MM.1S (cell line): ENCODE measurements around the gene SCLY.

Experiments used
- DNase-seq: peaks from one replicate; pipeline ENCODE4 v3.0.0-alpha.2; 2015
- H2AFZ ChIP-seq: fragments of 300-600 bp; sonication (generic); 2 replicates; pipeline ENCODE4 v1.6.0; 2016; ENCODE audit warnings: antibody characterized with exemption, low read length
- H3F3A ChIP-seq: fragments of 300-600 bp; sonication (generic); 2 replicates; pipeline ENCODE4 v1.6.1; 2016; ENCODE audit warnings: mild to moderate bottlenecking, antibody characterized with exemption, low read length, moderate library complexity, mixed read lengths; ENCODE audit not compliant: insufficient read depth
- H3K27ac ChIP-seq: fragments of 300-600 bp; sonication (generic); 2 replicates; pipeline ENCODE4 v1.5.1; 2016; ENCODE audit warnings: mild to moderate bottlenecking, low read length
- H3K27me3 ChIP-seq: fragments of 300-600 bp; sonication (generic); replicated peaks from 2 replicates; pipeline ENCODE4 v1.6.0; 2016; ENCODE audit warnings: low read length; ENCODE audit not compliant: insufficient read depth
- H3K36me3 ChIP-seq: fragments of 300-600 bp; sonication (generic); replicated peaks from 2 replicates; pipeline ENCODE4 v1.6.1; 2016; ENCODE audit warnings: mild to moderate bottlenecking, low read length, mixed read lengths; ENCODE audit not compliant: insufficient read depth
- H3K4me1 ChIP-seq: fragments of 300-600 bp; sonication (generic); 2 replicates; pipeline ENCODE4 v1.6.1; 2016; ENCODE audit warnings: low read length, mixed read lengths
- H3K4me2 ChIP-seq: fragments of 300-600 bp; sonication (generic); 2 replicates; pipeline ENCODE4 v1.6.0; 2016; ENCODE audit warnings: low read depth, low read length
- H3K4me3 ChIP-seq: fragments of 300-600 bp; sonication (generic); 2 replicates; pipeline ENCODE4 v1.5.1; 2016; ENCODE audit warnings: low read length, mixed read lengths
- H3K79me2 ChIP-seq: fragments of 300-600 bp; sonication (generic); 2 replicates; pipeline ENCODE4 v1.6.1; 2016; ENCODE audit warnings: mixed run types, low read length, mixed read lengths
- H3K9ac ChIP-seq: fragments of 300-600 bp; sonication (generic); 2 replicates; pipeline ENCODE4 v1.6.1; 2016; ENCODE audit warnings: low read length, mixed read lengths
- H3K9me2 ChIP-seq: fragments of 300-600 bp; sonication (generic); replicated peaks from 2 replicates; pipeline ENCODE4 v1.6.1; 2016; ENCODE audit warnings: mild to moderate bottlenecking, low read length, mixed read lengths; ENCODE audit not compliant: insufficient read depth
- H3K9me3 ChIP-seq: fragments of 300-600 bp; sonication (generic); replicated peaks from 2 replicates; pipeline ENCODE4 v1.6.1; 2016; ENCODE audit warnings: mild to moderate bottlenecking, low read length, mixed read lengths; ENCODE audit not compliant: insufficient read depth
- H4K20me1 ChIP-seq: fragments of 300-600 bp; sonication (generic); 2 replicates; pipeline ENCODE4 v1.6.1; 2016; ENCODE audit warnings: mild to moderate bottlenecking, low read length, moderate library complexity, mixed read lengths; ENCODE audit not compliant: insufficient read depth
- CTCF ChIP-seq: fragments of 300-600 bp; sonication (generic); IDR thresholded peaks from 2 replicates; pipeline ENCODE4 v1.5.1; 2016; ENCODE audit warnings: antibody characterized with exemption, low read length, mixed read lengths
- EZH2 ChIP-seq: fragments of 300-600 bp; sonication (generic); optimal IDR thresholded peaks from 2 replicates; pipeline ENCODE3; 2017; ENCODE audit warnings: low read depth, mild to moderate bottlenecking, antibody characterized with exemption, low read length, mixed read lengths
- EZH2phosphoT487 ChIP-seq: fragments of 300-600 bp; sonication (generic); IDR thresholded peaks from 2 replicates; pipeline ENCODE4 v1.6.1; 2018; ENCODE audit warnings: antibody characterized with exemption, low read length

The SCLY gene

GRCh38 chr2:238081561-238081960, 20.8 kb downstream of the SCLY start:
- H3K27ac ChIP-seq = no peak overlapping the region
- H3K36me3 ChIP-seq = no peaks in the 10 kb centered on the region
- H3K4me2 ChIP-seq = no peak overlapping the region
- H3K9ac ChIP-seq = no peak overlapping the region
- H4K20me1 ChIP-seq = no peaks in the 10 kb centered on the region
- H3K27me3 ChIP-seq = no peaks in the 10 kb centered on the region
- no peak for DNase-seq
- H3K4me1 ChIP-seq = no peaks in the 10 kb centered on the region
- H3F3A ChIP-seq = no peaks in the 10 kb centered on the region
- no peak overlapping the region for H3K4me3 ChIP-seq
- H3K9me3 ChIP-seq = no peaks in the 10 kb centered on the region
- no peaks in the 10 kb centered on the region for H3K79me2 ChIP-seq
- H3K9me2 ChIP-seq = no peaks in the 10 kb centered on the region
- H2AFZ ChIP-seq = no peak overlapping the region
- TF ChIP-seq CTCF (no peak), EZH2phosphoT487 (no peak), EZH2 (no peak)

DNA sequence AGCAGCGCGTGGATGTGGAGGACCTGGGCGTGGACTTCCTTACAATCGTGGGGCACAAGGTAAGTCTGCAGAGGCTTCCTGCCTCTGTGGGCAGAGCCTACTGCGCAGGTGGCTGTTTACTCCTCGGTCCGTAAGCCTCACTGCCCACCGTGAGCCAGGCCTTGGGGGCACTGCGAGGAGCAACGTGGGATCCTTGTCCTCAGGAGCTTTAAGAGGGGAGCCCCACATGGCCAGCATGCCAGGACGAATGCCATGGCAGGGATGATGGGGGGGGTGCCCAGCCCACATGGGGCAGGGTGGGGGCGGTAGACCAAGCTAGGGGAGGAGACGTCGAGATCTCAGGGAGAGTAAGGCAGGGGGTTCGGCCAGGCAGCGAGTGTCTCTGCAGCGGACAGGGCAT, 21.4 kb downstream of the SCLY start:
- Histone ChIP-seq H3K27me3 (no peaks in the 10 kb centered on the region), H3K9me3 (no peaks in the 10 kb centered on the region), H3K79me2 (no peaks in the 10 kb centered on the region), H3K9ac (no peak overlapping the region), H4K20me1 (no peaks in the 10 kb centered on the region), H3K27ac (no peak overlapping the region), H3K4me1 (no peaks in the 10 kb centered on the region), H3K4me2 (no peak overlapping the region), H3F3A (no peaks in the 10 kb centered on the region), H3K36me3 (no peaks in the 10 kb centered on the region), H3K9me2 (no peaks in the 10 kb centered on the region), H3K4me3 (no peak overlapping the region), H2AFZ (no peak overlapping the region)
- DNase-seq = no peak
- no peak for TF ChIP-seq EZH2phosphoT487
- TF ChIP-seq CTCF = no peak
- no peak for TF ChIP-seq EZH2

DNA sequence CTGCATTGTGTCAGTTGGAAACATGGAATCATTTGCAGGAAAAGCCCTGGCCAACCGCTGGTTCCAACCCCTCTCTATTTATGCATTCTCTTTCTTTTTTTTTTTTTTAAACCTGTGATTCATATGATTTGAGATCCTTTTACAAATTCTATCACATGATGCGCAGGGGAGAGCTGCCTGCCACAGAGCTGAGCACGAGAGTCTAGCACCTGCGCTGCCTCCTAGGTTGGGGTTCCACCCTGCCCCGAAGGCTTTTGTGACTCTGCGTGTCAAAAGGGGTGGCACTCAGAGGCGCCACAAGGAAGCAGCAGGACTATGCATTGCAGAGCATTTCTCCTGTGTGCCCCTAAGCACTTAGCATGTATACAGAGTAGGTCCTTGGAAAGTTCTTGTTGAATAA, 22.0 kb downstream of the SCLY start:
- no peaks in the 10 kb centered on the region for H3K4me1 ChIP-seq
- no peak overlapping the region for H2AFZ ChIP-seq
- no peaks in the 10 kb centered on the region for H3K36me3 ChIP-seq
- no peak overlapping the region for H3K9ac ChIP-seq
- no peaks in the 10 kb centered on the region for H3F3A ChIP-seq
- H3K27ac ChIP-seq = no peak overlapping the region
- no peaks in the 10 kb centered on the region for H3K27me3 ChIP-seq
- H3K79me2 ChIP-seq = no peaks in the 10 kb centered on the region
- no peaks in the 10 kb centered on the region for H3K9me3 ChIP-seq
- DNase-seq = no peak
- H3K4me3 ChIP-seq = no peak overlapping the region
- no peak overlapping the region for H3K4me2 ChIP-seq
- TF ChIP-seq CTCF (no peak), EZH2 (no peak), EZH2phosphoT487 (no peak)
- no peaks in the 10 kb centered on the region for H4K20me1 ChIP-seq
- H3K9me2 ChIP-seq = no peaks in the 10 kb centered on the region

- Histone ChIP-seq H3K4me1 (no peaks in the 10 kb centered on the region), H3K9ac (no peak overlapping the region), H3K79me2 (no peaks in the 10 kb centered on the region), H3K9me3 (no peaks in the 10 kb centered on the region), H3F3A (no peaks in the 10 kb centered on the region), H3K9me2 (no peaks in the 10 kb centered on the region), H4K20me1 (no peaks in the 10 kb centered on the region), H3K36me3 (no peaks in the 10 kb centered on the region), H3K27me3 (no peaks in the 10 kb centered on the region), H3K27ac (no peak overlapping the region), H3K4me2 (no peak overlapping the region), H3K4me3 (no peak overlapping the region), H2AFZ (no peak overlapping the region)
- no peak for DNase-seq
- TF ChIP-seq EZH2 (no peak), EZH2phosphoT487 (no peak), CTCF (no peak)
These were observed 23.1 kb downstream of the SCLY start for GRCh38 chr2:238083919-238084318.
